H9 (cell line): ENCODE measurements around the gene GP1BB. TPM values are rescaled to one million over a fixed set of nuclear protein-coding genes. Genes with fewer than 3 reads are reported as not detected.

Source experiments
- DNase-seq: peaks from one replicate; pipeline ENCODE4 v3.0.0-alpha.2; 2017
- H2AFZ ChIP-seq: one replicate; pipeline ENCODE4 v1.6.1; 2013; ENCODE audit warnings: mild to moderate bottlenecking, low read length, control low read depth, moderate library complexity
- H2AK5ac ChIP-seq: 2 replicates; pipeline ENCODE4 v1.6.1; 2013; ENCODE audit warnings: low read length, control low read depth, mixed read lengths; ENCODE audit not compliant: insufficient read length
- H2BK120ac ChIP-seq: one replicate; pipeline ENCODE4 v1.6.1; 2013; ENCODE audit warnings: low read depth, mild to moderate bottlenecking, low read length, control low read depth, inconsistent platforms; ENCODE audit not compliant: poor library complexity, severe bottlenecking
- H2BK12ac ChIP-seq: 2 replicates; pipeline ENCODE4 v1.6.1; 2013; ENCODE audit warnings: low read length, control low read depth, mixed read lengths, low read depth; ENCODE audit not compliant: insufficient read length
- H2BK15ac ChIP-seq: 2 replicates; pipeline ENCODE4 v1.6.1; 2013; ENCODE audit warnings: low read depth, low read length, control low read depth
- H2BK20ac ChIP-seq: one replicate; pipeline ENCODE4 v1.6.1; 2013; ENCODE audit warnings: low read depth, mild to moderate bottlenecking, low read length, control low read depth, inconsistent platforms; ENCODE audit not compliant: poor library complexity, severe bottlenecking
- H2BK5ac ChIP-seq: 2 replicates; pipeline ENCODE4 v1.6.1; 2013; ENCODE audit warnings: low read length, control low read depth, mixed read lengths; ENCODE audit not compliant: insufficient read length
- H3K14ac ChIP-seq: 2 replicates; pipeline ENCODE4 v1.6.1; 2013; ENCODE audit warnings: low read length, control low read depth; ENCODE audit not compliant: insufficient read depth
- H3K18ac ChIP-seq: 2 replicates; pipeline ENCODE4 v1.6.1; 2013; ENCODE audit warnings: low read depth, mild to moderate bottlenecking, mixed read lengths, low read length, control low read depth; ENCODE audit not compliant: insufficient read length
- H3K23ac ChIP-seq: 2 replicates; pipeline ENCODE4 v1.6.1; 2013; ENCODE audit warnings: low read length, control low read depth, mixed read lengths, low read depth; ENCODE audit not compliant: insufficient read length
- H3K23me2 ChIP-seq: 2 replicates; pipeline ENCODE4 v1.6.1; 2013; ENCODE audit warnings: low read depth, mild to moderate bottlenecking, mixed read lengths, low read length, control low read depth; ENCODE audit not compliant: insufficient read length, poor library complexity, severe bottlenecking
- H3K27ac ChIP-seq: 2 replicates; pipeline ENCODE4 v1.5.1; 2013; ENCODE audit warnings: low read length, control low read depth, mixed read lengths, low read depth; ENCODE audit not compliant: insufficient read length
- H3K27me3 ChIP-seq: 2 replicates; pipeline ENCODE4 v1.6.1; 2013; ENCODE audit warnings: low read length, control low read depth, inconsistent platforms; ENCODE audit not compliant: insufficient read depth
- H3K4ac ChIP-seq: 2 replicates; pipeline ENCODE4 v1.6.1; 2013; ENCODE audit warnings: low read depth, mild to moderate bottlenecking, control low read depth, inconsistent platforms, low read length, moderate library complexity
- H3K4me1 ChIP-seq: 2 replicates; pipeline ENCODE4 v1.6.1; 2013; ENCODE audit warnings: low read length, control low read depth, inconsistent platforms; ENCODE audit not compliant: insufficient read depth
- H3K4me2 ChIP-seq: 2 replicates; pipeline ENCODE4 v1.6.1; 2013; ENCODE audit warnings: low read length, control low read depth, mixed read lengths; ENCODE audit not compliant: insufficient read length, insufficient read depth
- H3K56ac ChIP-seq: 2 replicates; pipeline ENCODE4 v1.6.1; 2013; ENCODE audit warnings: low read depth, mild to moderate bottlenecking, mixed read lengths, low read length, control low read depth; ENCODE audit not compliant: insufficient read length
- H3K79me1 ChIP-seq: 2 replicates; pipeline ENCODE4 v1.6.1; 2013; ENCODE audit warnings: low read depth, mild to moderate bottlenecking, moderate library complexity, low read length, control low read depth, inconsistent platforms; ENCODE audit not compliant: insufficient read depth, poor library complexity, severe bottlenecking
- H3K79me2 ChIP-seq: 2 replicates; pipeline ENCODE4 v1.6.1; 2013; ENCODE audit warnings: low read length, control low read depth, inconsistent platforms; ENCODE audit not compliant: insufficient read depth
- H3K9ac ChIP-seq: 2 replicates; pipeline ENCODE4 v1.6.1; 2013; ENCODE audit warnings: low read length, control low read depth, mixed read lengths; ENCODE audit not compliant: insufficient read length; ENCODE audit errors: extremely low read depth
- H3K9me3 ChIP-seq: one replicate; pipeline ENCODE4 v1.6.1; 2013; ENCODE audit warnings: low read depth, low read length, inconsistent platforms; ENCODE audit not compliant: control insufficient read depth
- H3T11ph ChIP-seq: one replicate; pipeline ENCODE4 v1.6.1; 2013; ENCODE audit warnings: mild to moderate bottlenecking, low read length, control low read depth, inconsistent platforms
- H4K20me1 ChIP-seq: one replicate; pipeline ENCODE4 v1.6.1; 2013; ENCODE audit not compliant: control insufficient read depth, insufficient read length, insufficient read depth
- H4K5ac ChIP-seq: 2 replicates; pipeline ENCODE4 v1.6.1; 2013; ENCODE audit warnings: low read depth, mild to moderate bottlenecking, mixed read lengths, low read length, control low read depth; ENCODE audit not compliant: insufficient read length
- H4K8ac ChIP-seq: replicated peaks from 2 replicates; pipeline ENCODE4 v1.6.1; 2013; ENCODE audit warnings: low read length, control low read depth, mixed read lengths, low read depth; ENCODE audit not compliant: insufficient read length
- H4K91ac ChIP-seq: 2 replicates; pipeline ENCODE4 v1.6.1; 2013; ENCODE audit warnings: low read depth, mild to moderate bottlenecking, moderate library complexity, mixed read lengths, low read length, control low read depth; ENCODE audit not compliant: insufficient read length
- H3K27ac Mint-ChIP-seq, 3 experiments: 2 replicates in 2 of 3; 3 replicates in 1 of 3; pipeline ENCODE4 v1.8.0; 2020 to 2021; ENCODE audit warnings: mixed read lengths in 3 of 3, mild to moderate bottlenecking in 1 of 3, moderate library complexity in 1 of 3
- H3K27me3 Mint-ChIP-seq: 2 replicates; pipeline ENCODE4 v1.8.0; 2021; ENCODE audit warnings: low read depth, mild to moderate bottlenecking, moderate library complexity, mixed read lengths
- H3K36me3 Mint-ChIP-seq, 3 experiments: 2 replicates in 2 of 3; 3 replicates in 1 of 3; pipeline ENCODE4 v1.8.0; 2020 to 2021; ENCODE audit warnings: low read depth in 3 of 3, mixed read lengths in 3 of 3; ENCODE audit not compliant: insufficient read depth in 1 of 3
- H3K4me1 Mint-ChIP-seq, 2 experiments: 2 replicates each; pipeline ENCODE4 v1.8.0; 2020; ENCODE audit warnings: mixed read lengths in 2 of 2
- H3K4me3 Mint-ChIP-seq, 2 experiments: 2 replicates in 1 of 2; 3 replicates in 1 of 2; pipeline ENCODE4 v1.8.0; 2020 to 2021; ENCODE audit warnings: mild to moderate bottlenecking in 2 of 2, mixed read lengths in 2 of 2, moderate library complexity in 1 of 2
- H3K9me3 Mint-ChIP-seq, 2 experiments: 2 replicates in 1 of 2; 3 replicates in 1 of 2; pipeline ENCODE4 v1.8.0; 2020; ENCODE audit warnings: mild to moderate bottlenecking in 2 of 2, mixed read lengths in 2 of 2, moderate library complexity in 1 of 2
- WGBS: extraction: QIAGEN DNeasy Blood & Tissue Kit; methylation state at CpG from one replicate; pipeline ENCODE4 v1.1.7; 2013; ENCODE audit warnings: missing lambda C conversion rate, low lambda C conversion rate, mixed read lengths; ENCODE audit not compliant: insufficient read length; ENCODE audit errors: extremely low coverage; 5-methylcytosine and 5-hydroxymethylcytosine counted together
- total RNA-seq: library from RNA; stranded (reverse); gene quantifications from 2 replicates; pipeline ENCODE4 v1.2.1, GENCODE V29; 2021
- TF ChIP-seq, protein P1 (sequence below): fragments of 200-600 bp; sonication (generic); conservative IDR thresholded peaks from 3 replicates; pipeline ENCODE4 v1.8.0; 2021; ENCODE audit warnings: antibody characterized with exemption, mild to moderate bottlenecking

Gene GP1BB
- total RNA-seq, 1 experiment from 2014 or later = 3.4 TPM

DNA sequence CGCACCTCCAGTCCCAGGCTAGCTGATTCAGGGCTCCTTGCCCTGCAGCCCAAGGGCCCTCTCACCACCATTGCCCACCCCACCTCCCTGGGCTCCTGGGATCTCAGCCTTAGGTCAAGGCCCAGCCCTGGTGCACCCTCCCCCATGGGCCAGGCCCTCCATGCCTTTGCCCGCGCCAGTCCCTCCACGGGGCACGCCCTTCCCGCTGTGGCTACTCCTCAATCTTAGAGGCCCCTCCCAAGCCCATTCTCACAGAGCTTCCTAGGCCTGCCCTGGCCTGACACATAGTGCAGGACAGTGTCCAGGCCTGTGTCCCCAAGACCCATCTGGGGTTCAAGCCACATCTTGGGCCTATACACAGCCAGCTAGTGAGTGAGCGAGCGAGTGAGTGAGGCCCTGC lies 6.9 kb downstream of the GP1BB start:
- H2BK15ac ChIP-seq = no peak overlapping the region
- no peak overlapping the region for H2AFZ ChIP-seq
- no peak for DNase-seq
- no peaks in the 10 kb centered on the region for H3K4me1 ChIP-seq
- TF ChIP-seq, protein P1, sequence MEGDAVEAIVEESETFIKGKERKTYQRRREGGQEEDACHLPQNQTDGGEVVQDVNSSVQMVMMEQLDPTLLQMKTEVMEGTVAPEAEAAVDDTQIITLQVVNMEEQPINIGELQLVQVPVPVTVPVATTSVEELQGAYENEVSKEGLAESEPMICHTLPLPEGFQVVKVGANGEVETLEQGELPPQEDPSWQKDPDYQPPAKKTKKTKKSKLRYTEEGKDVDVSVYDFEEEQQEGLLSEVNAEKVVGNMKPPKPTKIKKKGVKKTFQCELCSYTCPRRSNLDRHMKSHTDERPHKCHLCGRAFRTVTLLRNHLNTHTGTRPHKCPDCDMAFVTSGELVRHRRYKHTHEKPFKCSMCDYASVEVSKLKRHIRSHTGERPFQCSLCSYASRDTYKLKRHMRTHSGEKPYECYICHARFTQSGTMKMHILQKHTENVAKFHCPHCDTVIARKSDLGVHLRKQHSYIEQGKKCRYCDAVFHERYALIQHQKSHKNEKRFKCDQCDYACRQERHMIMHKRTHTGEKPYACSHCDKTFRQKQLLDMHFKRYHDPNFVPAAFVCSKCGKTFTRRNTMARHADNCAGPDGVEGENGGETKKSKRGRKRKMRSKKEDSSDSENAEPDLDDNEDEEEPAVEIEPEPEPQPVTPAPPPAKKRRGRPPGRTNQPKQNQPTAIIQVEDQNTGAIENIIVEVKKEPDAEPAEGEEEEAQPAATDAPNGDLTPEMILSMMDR = no peak
- H4K20me1 ChIP-seq = peaks cover 4% of the 10 kb centered on the region
- no peaks in the 10 kb centered on the region for H3K9me3 ChIP-seq
- H4K8ac ChIP-seq = no peak overlapping the region
- H4K91ac ChIP-seq = no peak overlapping the region
- H2BK120ac ChIP-seq = no peak overlapping the region
- no peaks in the 10 kb centered on the region for H3K79me2 ChIP-seq
- Mint-ChIP-seq H3K27ac (no peak overlapping the region), H3K4me3 (no peak overlapping the region; a peak in 1 of 5 replicates), H3K36me3 (no peaks in the 10 kb centered on the region; a peak in 1 of 7 replicates), H3K4me1 (0 out of 4 replicates have a peak, but pooled peaks cover 0 to 5% of the 10 kb centered on the region in 2 experiments), H3K27me3 (peaks cover 63% of the 10 kb centered on the region), H3K9me3 (peaks cover 8 to 17% of the 10 kb centered on the region in 2 experiments; a peak in 3 of 5 replicates)
- no peak overlapping the region for H2BK12ac ChIP-seq
- peaks cover 24% of the 10 kb centered on the region; the same call in 1 of the 2 replicates for H3K27me3 ChIP-seq
- H3K18ac ChIP-seq = no peak overlapping the region
- peaks cover 2% of the 10 kb centered on the region for H3K23me2 ChIP-seq
- H3T11ph ChIP-seq = no peak overlapping the region
- H3K79me1 ChIP-seq = no peaks in the 10 kb centered on the region
- no peak overlapping the region for H2BK5ac ChIP-seq
- no peak overlapping the region for H3K56ac ChIP-seq
- H3K23ac ChIP-seq = no peak overlapping the region
- no peak overlapping the region for H3K4ac ChIP-seq
- no peak overlapping the region for H2AK5ac ChIP-seq
- H3K9ac ChIP-seq = no peak overlapping the region
- H2BK20ac ChIP-seq = no peak overlapping the region
- WGBS = no CpG with 5 or more reads among the region's 8 CpGs
- no peak overlapping the region for H3K4me2 ChIP-seq
- no peak overlapping the region for H3K14ac ChIP-seq
- H3K27ac ChIP-seq = no peak overlapping the region
- no peak overlapping the region for H4K5ac ChIP-seq
